ENCODE data around the gene ATP1B3.

ATP1B3 gene

DNA sequence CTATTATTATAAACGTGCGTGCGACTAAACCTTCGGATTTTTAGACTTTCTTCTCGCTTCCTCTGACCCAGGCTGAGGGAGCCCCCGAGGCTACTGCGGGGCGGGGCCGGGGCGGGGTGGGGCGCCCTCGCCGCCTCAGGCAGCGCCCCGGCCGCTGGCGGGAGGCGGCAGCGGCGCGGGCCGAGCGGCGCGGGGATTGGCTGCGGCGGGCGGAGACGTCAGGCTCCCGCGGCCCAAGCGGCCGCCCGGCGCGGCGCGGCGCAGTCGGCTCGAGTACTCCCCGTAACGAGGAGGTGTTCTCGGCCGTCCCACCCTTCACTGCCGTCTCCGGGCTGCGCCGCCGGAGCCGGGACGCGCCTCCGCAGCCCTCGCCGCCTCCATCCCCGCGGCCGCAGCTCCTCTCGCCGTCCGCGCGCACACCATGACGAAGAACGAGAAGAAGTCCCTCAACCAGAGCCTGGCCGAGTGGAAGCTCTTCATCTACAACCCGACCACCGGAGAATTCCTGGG, at the start of gene ATP1B3:
Gene ATP1B3 (plus strand): TSS at position 263 of the 510 bp plus-strand sequence. CDS start 159 bp downstream, at position 422.
- H3K4me1 ChIP-seq (ENCODE audit: control insufficient read depth, insufficient read depth, low read length), result peaks cover 13% of the 10 kb centered on the region; the same call in 1 of the 2 replicates
- peaks cover 10% of the 10 kb centered on the region for H3K36me3 ChIP-seq (ENCODE audit: control insufficient read depth, insufficient read depth, low read length)
- H3K27me3 ChIP-seq (ENCODE audit: control insufficient read depth, insufficient read depth, low read length), result no peaks in the 10 kb centered on the region
- peak within 1 kb of the TSS; percentile 81 for H3K4me3 ChIP-seq (ENCODE audit: low read depth, low read length)
- peak within 1 kb of the TSS; percentile 70 for H3K9ac ChIP-seq (ENCODE audit: low read depth, low read length)
- H3K9me3 ChIP-seq (ENCODE audit: control insufficient read depth, insufficient read depth, low read length), result no peaks in the 10 kb centered on the region
- peak within 1 kb of the TSS; percentile 88 for H3K27ac ChIP-seq (ENCODE audit: low read depth, low read length)

- Histone ChIP-seq H3K27ac (ENCODE audit: low read depth, low read length) (no peak overlapping the region), H3K4me3 (ENCODE audit: low read depth, low read length) (no peak overlapping the region), H3K36me3 (ENCODE audit: control insufficient read depth, insufficient read depth, low read length) (no peaks in the 10 kb centered on the region), H3K9ac (ENCODE audit: low read depth, low read length) (no peak overlapping the region), H3K4me1 (ENCODE audit: control insufficient read depth, insufficient read depth, low read length) (peaks cover 13% of the 10 kb centered on the region), H3K27me3 (ENCODE audit: control insufficient read depth, insufficient read depth, low read length) (no peaks in the 10 kb centered on the region), H3K9me3 (ENCODE audit: control insufficient read depth, insufficient read depth, low read length) (no peaks in the 10 kb centered on the region)
These were observed 48.0 kb upstream of the ATP1B3 start for GRCh38 chr3:141828487-141828886.

DNA sequence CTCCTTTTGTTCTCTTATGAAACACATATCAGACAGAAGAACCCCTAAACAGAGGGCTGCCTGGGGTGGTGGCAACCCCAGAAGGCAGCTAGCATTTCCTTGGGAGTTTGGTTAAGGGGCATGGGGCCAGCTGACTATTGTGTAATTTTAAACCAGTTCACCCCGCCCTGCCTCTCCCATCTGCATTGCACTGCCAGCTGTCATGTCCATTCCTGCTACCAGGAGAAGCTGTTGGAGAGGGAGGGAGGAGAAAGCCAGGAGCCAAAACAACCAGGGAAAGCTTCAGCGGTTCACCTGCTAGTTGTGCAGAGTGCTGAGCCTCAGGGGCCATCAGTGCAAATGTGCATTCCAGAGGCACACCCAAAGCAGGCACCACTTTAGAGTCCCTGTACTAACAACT, 47.6 kb upstream of the ATP1B3 start:
- H3K4me1 ChIP-seq (ENCODE audit: control insufficient read depth, insufficient read depth, low read length), result peaks cover 13% of the 10 kb centered on the region
- H3K27me3 ChIP-seq (ENCODE audit: control insufficient read depth, insufficient read depth, low read length), result no peaks in the 10 kb centered on the region
- no peaks in the 10 kb centered on the region for H3K36me3 ChIP-seq (ENCODE audit: control insufficient read depth, insufficient read depth, low read length)
- no peak overlapping the region for H3K27ac ChIP-seq (ENCODE audit: low read depth, low read length)
- H3K4me3 ChIP-seq (ENCODE audit: low read depth, low read length), result no peak overlapping the region
- no peaks in the 10 kb centered on the region for H3K9me3 ChIP-seq (ENCODE audit: control insufficient read depth, insufficient read depth, low read length)
- H3K9ac ChIP-seq (ENCODE audit: low read depth, low read length), result no peak overlapping the region

GRCh38 chr3:141830508-141830907, 45.9 kb upstream of the ATP1B3 start:
- H3K27ac ChIP-seq (ENCODE audit: low read depth, low read length), result no peak overlapping the region
- H3K9ac ChIP-seq (ENCODE audit: low read depth, low read length), result no peak overlapping the region

GRCh38 chr3:141834292-141834691, 42.2 kb upstream of the ATP1B3 start:
- Histone ChIP-seq H3K36me3 (ENCODE audit: control insufficient read depth, insufficient read depth, low read length) (no peaks in the 10 kb centered on the region), H3K9ac (ENCODE audit: low read depth, low read length) (no peak overlapping the region), H3K9me3 (ENCODE audit: control insufficient read depth, insufficient read depth, low read length) (no peaks in the 10 kb centered on the region), H3K27me3 (ENCODE audit: control insufficient read depth, insufficient read depth, low read length) (no peaks in the 10 kb centered on the region), H3K4me3 (ENCODE audit: low read depth, low read length) (no peak overlapping the region), H3K4me1 (ENCODE audit: control insufficient read depth, insufficient read depth, low read length) (no peaks in the 10 kb centered on the region), H3K27ac (ENCODE audit: low read depth, low read length) (no peak overlapping the region)

More at GRCh38 chr3:141830508-141830907, 45.9 kb upstream of the ATP1B3 start:
- Histone ChIP-seq H3K27me3 (ENCODE audit: control insufficient read depth, insufficient read depth, low read length) (no peaks in the 10 kb centered on the region), H3K4me1 (ENCODE audit: control insufficient read depth, insufficient read depth, low read length) (peaks cover 13% of the 10 kb centered on the region), H3K9me3 (ENCODE audit: control insufficient read depth, insufficient read depth, low read length) (no peaks in the 10 kb centered on the region), H3K36me3 (ENCODE audit: control insufficient read depth, insufficient read depth, low read length) (no peaks in the 10 kb centered on the region), H3K4me3 (ENCODE audit: low read depth, low read length) (no peak overlapping the region)

GRCh38 chr3:141835557-141836229, 40.8 kb upstream of the ATP1B3 start:
- Histone ChIP-seq H3K4me1 (ENCODE audit: control insufficient read depth, insufficient read depth, low read length) (peaks cover 2% of the 10 kb centered on the region; the same call in 1 of the 2 replicates), H3K36me3 (ENCODE audit: control insufficient read depth, insufficient read depth, low read length) (no peaks in the 10 kb centered on the region), H3K27ac (ENCODE audit: low read depth, low read length) (no peak overlapping the region), H3K27me3 (ENCODE audit: control insufficient read depth, insufficient read depth, low read length) (no peaks in the 10 kb centered on the region), H3K9ac (ENCODE audit: low read depth, low read length) (no peak overlapping the region), H3K9me3 (ENCODE audit: control insufficient read depth, insufficient read depth, low read length) (no peaks in the 10 kb centered on the region), H3K4me3 (ENCODE audit: low read depth, low read length) (no peak overlapping the region)

- no peaks in the 10 kb centered on the region for H3K36me3 ChIP-seq (ENCODE audit: control insufficient read depth, insufficient read depth, low read length)
These were observed 37.1 kb upstream of the ATP1B3 start for GRCh38 chr3:141839389-141839788.

DNA sequence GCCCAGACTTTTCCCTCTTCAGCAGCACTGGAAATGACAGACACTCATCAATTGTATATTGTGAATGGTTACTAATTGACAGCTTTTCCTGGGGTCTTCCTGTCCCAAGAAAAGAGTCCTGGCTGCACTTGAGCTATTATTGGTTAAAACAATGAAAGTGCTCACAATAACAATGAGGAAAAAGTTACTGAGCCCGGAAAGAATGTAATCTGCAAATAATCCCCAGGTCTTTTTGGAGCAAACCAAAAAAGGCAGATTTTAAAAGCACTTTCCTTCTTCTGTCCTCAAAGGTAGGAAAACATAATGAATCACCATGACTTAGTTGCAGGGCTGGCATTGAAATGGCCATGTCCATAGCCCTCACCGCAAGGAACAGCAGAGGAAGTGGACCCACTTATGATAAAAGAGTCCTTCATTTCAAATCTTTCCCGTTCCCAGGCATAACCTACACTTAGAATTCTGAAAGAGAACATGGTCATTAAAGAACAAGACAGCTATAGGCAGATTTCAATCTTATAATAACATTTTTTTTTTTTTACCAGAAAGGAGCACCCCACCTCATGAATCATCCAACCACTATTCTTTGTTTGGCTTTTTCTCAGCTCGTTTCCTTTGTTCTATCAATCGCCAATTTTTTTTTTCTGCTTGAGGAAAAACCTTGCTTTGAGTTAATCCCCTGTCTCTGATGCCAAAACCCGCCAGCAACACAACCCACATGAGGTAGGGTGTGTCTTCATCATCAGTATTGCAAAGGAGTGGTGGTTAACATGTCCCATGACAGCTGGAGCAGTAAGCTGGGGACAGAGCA, 35.5 kb upstream of the ATP1B3 start:
- peak overlapping the region; percentile 77 for H3K27ac ChIP-seq (ENCODE audit: low read depth, low read length)
- no peaks in the 10 kb centered on the region for H3K27me3 ChIP-seq (ENCODE audit: control insufficient read depth, insufficient read depth, low read length)
- H3K4me3 ChIP-seq (ENCODE audit: low read depth, low read length), result no peak overlapping the region
- H3K9me3 ChIP-seq (ENCODE audit: control insufficient read depth, insufficient read depth, low read length), result no peaks in the 10 kb centered on the region
- H3K4me1 ChIP-seq (ENCODE audit: control insufficient read depth, insufficient read depth, low read length), result peaks cover 10% of the 10 kb centered on the region
- no peaks in the 10 kb centered on the region for H3K36me3 ChIP-seq (ENCODE audit: control insufficient read depth, insufficient read depth, low read length)
- no peak overlapping the region for H3K9ac ChIP-seq (ENCODE audit: low read depth, low read length)

More at GRCh38 chr3:141839389-141839788, 37.1 kb upstream of the ATP1B3 start:
- H3K27ac ChIP-seq (ENCODE audit: low read depth, low read length), result no peak overlapping the region
- H3K9ac ChIP-seq (ENCODE audit: low read depth, low read length), result no peak overlapping the region
- no peaks in the 10 kb centered on the region for H3K27me3 ChIP-seq (ENCODE audit: control insufficient read depth, insufficient read depth, low read length)
- H3K4me3 ChIP-seq (ENCODE audit: low read depth, low read length), result no peak overlapping the region
- H3K4me1 ChIP-seq (ENCODE audit: control insufficient read depth, insufficient read depth, low read length), result peaks cover 10% of the 10 kb centered on the region
- no peaks in the 10 kb centered on the region for H3K9me3 ChIP-seq (ENCODE audit: control insufficient read depth, insufficient read depth, low read length)

- peaks cover 10% of the 10 kb centered on the region for H3K4me1 ChIP-seq (ENCODE audit: control insufficient read depth, insufficient read depth, low read length)
- no peak overlapping the region for H3K4me3 ChIP-seq (ENCODE audit: low read depth, low read length)
- no peaks in the 10 kb centered on the region for H3K36me3 ChIP-seq (ENCODE audit: control insufficient read depth, insufficient read depth, low read length)
- no peak overlapping the region for H3K27ac ChIP-seq (ENCODE audit: low read depth, low read length)
- no peaks in the 10 kb centered on the region for H3K27me3 ChIP-seq (ENCODE audit: control insufficient read depth, insufficient read depth, low read length)
- H3K9ac ChIP-seq (ENCODE audit: low read depth, low read length), result no peak overlapping the region
- no peaks in the 10 kb centered on the region for H3K9me3 ChIP-seq (ENCODE audit: control insufficient read depth, insufficient read depth, low read length)
These were observed 32.3 kb upstream of the ATP1B3 start for GRCh38 chr3:141844108-141844507.

- Histone ChIP-seq H3K9me3 (ENCODE audit: control insufficient read depth, insufficient read depth, low read length) (no peaks in the 10 kb centered on the region), H3K36me3 (ENCODE audit: control insufficient read depth, insufficient read depth, low read length) (no peaks in the 10 kb centered on the region), H3K4me3 (ENCODE audit: low read depth, low read length) (no peak overlapping the region), H3K27ac (ENCODE audit: low read depth, low read length) (no peak overlapping the region), H3K27me3 (ENCODE audit: control insufficient read depth, insufficient read depth, low read length) (no peaks in the 10 kb centered on the region), H3K9ac (ENCODE audit: low read depth, low read length) (no peak overlapping the region), H3K4me1 (ENCODE audit: control insufficient read depth, insufficient read depth, low read length) (peaks cover 10% of the 10 kb centered on the region)
These were observed 31.6 kb upstream of the ATP1B3 start for GRCh38 chr3:141844812-141845211.

Measured in HUES48 (cell line).